ENCODE measurements around the gene TMEM163.
"Not testable (repeated sequence)": the region's sequence is repeated elsewhere in the genome, so short reads cannot be mapped to it uniquely, and the experiment has no call there.

TMEM163 gene

GRCh38 chr2:134592377-134592776 lies 126.4 kb downstream of the TMEM163 start:
- in situ Hi-C loops (cut with HindIII; ENCODE audit: low sequenced_read_pairs) = no loop called here
- TF ChIP-seq CTCF (IDR thresholded peaks at IDR 0.05; ENCODE audit: low read depth, low read length) = no peak
- no peak overlapping the region for H3K4me3 ChIP-seq (ENCODE audit: low read depth, low read length)
- DNase-seq (ENCODE audit: low read depth, low spot score) = no peak

GRCh38 chr2:134591526-134591925 lies 127.3 kb downstream of the TMEM163 start:
- in situ Hi-C loops (cut with HindIII; ENCODE audit: low sequenced_read_pairs) = no loop called here
- no peak overlapping the region for H3K4me3 ChIP-seq (ENCODE audit: low read depth, low read length)
- no peak for DNase-seq (ENCODE audit: low read depth, low spot score)
- no peak for TF ChIP-seq CTCF (IDR thresholded peaks at IDR 0.05; ENCODE audit: low read depth, low read length)

- no peak for DNase-seq (ENCODE audit: low read depth, low spot score)
- in situ Hi-C loops (cut with HindIII; ENCODE audit: low sequenced_read_pairs) = no loop called here
- H3K4me3 ChIP-seq (ENCODE audit: low read depth, low read length) = no peak overlapping the region
- TF ChIP-seq CTCF (IDR thresholded peaks at IDR 0.05; ENCODE audit: low read depth, low read length) = no peak
Measured at GRCh38 chr2:134590679-134591078, 128.1 kb downstream of the TMEM163 start.

GRCh38 chr2:134589171-134590083 lies 129.4 kb downstream of the TMEM163 start:
- H3K4me3 ChIP-seq (ENCODE audit: low read depth, low read length); in situ Hi-C loops (cut with HindIII; ENCODE audit: low sequenced_read_pairs); DNase-seq (ENCODE audit: low read depth, low spot score): not testable (repeated sequence)

GRCh38 chr2:134588556-134588955 lies 130.2 kb downstream of the TMEM163 start:
- no peak for DNase-seq (ENCODE audit: low read depth, low spot score)
- no peak overlapping the region for H3K4me3 ChIP-seq (ENCODE audit: low read depth, low read length)
- no peak for TF ChIP-seq CTCF (IDR thresholded peaks at IDR 0.05; ENCODE audit: low read depth, low read length)
- in situ Hi-C loops (cut with HindIII; ENCODE audit: low sequenced_read_pairs) = no loop called here

GRCh38 chr2:134586326-134586965 lies 132.4 kb downstream of the TMEM163 start:
- no peak for DNase-seq (ENCODE audit: low read depth, low spot score)
- H3K4me3 ChIP-seq (ENCODE audit: low read depth, low read length) = no peak overlapping the region
- in situ Hi-C loops (cut with HindIII; ENCODE audit: low sequenced_read_pairs) = no loop called here
- TF ChIP-seq CTCF (IDR thresholded peaks at IDR 0.05; ENCODE audit: low read depth, low read length) = no peak

GRCh38 chr2:134583997-134584520 lies 134.7 kb downstream of the TMEM163 start:
- in situ Hi-C loops (cut with HindIII; ENCODE audit: low sequenced_read_pairs) = no loop called here
- H3K4me3 ChIP-seq (ENCODE audit: low read depth, low read length) = no peak overlapping the region
- no peak for DNase-seq (ENCODE audit: low read depth, low spot score)
- no peak for TF ChIP-seq CTCF (IDR thresholded peaks at IDR 0.05; ENCODE audit: low read depth, low read length)
